Measurements from ENCODE around the gene HDAC4. TPM values are rescaled to one million over a fixed set of nuclear protein-coding genes. Genes with fewer than 3 reads are reported as not detected.
A peak's percentile ranks its signal among the peaks of the same experiment; 100 is the strongest.

HDAC4 gene
- total RNA-seq, 1 donor from 2014 or later = 39.0 TPM

GRCh38 chr2:239158641-239159475 lies 242.0 kb downstream of the HDAC4 start:
- Mint-ChIP-seq H3K27me3 (no peaks in the 10 kb centered on the region), H3K4me1 (ENCODE audit: unreplicated experiment) (peaks cover 18% of the 10 kb centered on the region), H3K36me3 (peaks cover 17% of the 10 kb centered on the region), H3K9me3 (no peaks in the 10 kb centered on the region), H3K27ac (no peak overlapping the region), H3K4me3 (no peak overlapping the region)
- peak; percentile 58 for DNase-seq (ENCODE audit: extremely low spot score, unreplicated experiment)
- no peak for TF ChIP-seq CTCF (conservative IDR thresholded peaks at IDR 0.05)

- DNase-seq (ENCODE audit: extremely low spot score, unreplicated experiment) = peak; percentile 69
- Mint-ChIP-seq H3K4me3 (no peak overlapping the region), H3K27me3 (no peaks in the 10 kb centered on the region), H3K9me3 (no peaks in the 10 kb centered on the region), H3K27ac (peak overlapping the region; percentile 11), H3K4me1 (ENCODE audit: unreplicated experiment) (peaks cover 18% of the 10 kb centered on the region), H3K36me3 (peaks cover 22% of the 10 kb centered on the region)
- TF ChIP-seq CTCF (conservative IDR thresholded peaks at IDR 0.05) = no peak
Measured at GRCh38 chr2:239157771-239158170, 243.0 kb downstream of the HDAC4 start.

- H3K27me3 Mint-ChIP-seq = no peaks in the 10 kb centered on the region
- no peak overlapping the region for H3K27ac Mint-ChIP-seq
- peak; percentile 62 for DNase-seq (ENCODE audit: extremely low spot score, unreplicated experiment)
- no peaks in the 10 kb centered on the region for H3K9me3 Mint-ChIP-seq
- H3K4me3 Mint-ChIP-seq = no peak overlapping the region
- H3K4me1 Mint-ChIP-seq (ENCODE audit: unreplicated experiment) = peaks cover 18% of the 10 kb centered on the region
- TF ChIP-seq CTCF (conservative IDR thresholded peaks at IDR 0.05) = no peak
- H3K36me3 Mint-ChIP-seq = peaks cover 25% of the 10 kb centered on the region
Measured at GRCh38 chr2:239157269-239157668, 243.6 kb downstream of the HDAC4 start.

- H3K9me3 Mint-ChIP-seq = no peaks in the 10 kb centered on the region
- DNase-seq (ENCODE audit: extremely low spot score, unreplicated experiment) = peak; percentile 62
- peak overlapping the region; percentile 65 for H3K27ac Mint-ChIP-seq
- H3K4me1 Mint-ChIP-seq (ENCODE audit: unreplicated experiment) = peaks cover 18% of the 10 kb centered on the region
- H3K4me3 Mint-ChIP-seq = no peak overlapping the region
- peaks cover 25% of the 10 kb centered on the region for H3K36me3 Mint-ChIP-seq
- H3K27me3 Mint-ChIP-seq = no peaks in the 10 kb centered on the region
- no peak for TF ChIP-seq CTCF (conservative IDR thresholded peaks at IDR 0.05)
Measured at GRCh38 chr2:239156516-239157265, 244.1 kb downstream of the HDAC4 start.

- Mint-ChIP-seq H3K4me3 (no peak overlapping the region), H3K36me3 (peaks cover 22% of the 10 kb centered on the region), H3K27me3 (no peaks in the 10 kb centered on the region), H3K4me1 (ENCODE audit: unreplicated experiment) (peaks cover 18% of the 10 kb centered on the region), H3K27ac (no peak overlapping the region), H3K9me3 (no peaks in the 10 kb centered on the region)
- TF ChIP-seq CTCF (conservative IDR thresholded peaks at IDR 0.05) = no peak
- DNase-seq (ENCODE audit: extremely low spot score, unreplicated experiment) = peak; percentile 47
Measured at GRCh38 chr2:239155806-239156480, 244.9 kb downstream of the HDAC4 start.

Data from type B pancreatic cell (in vitro differentiated cells).